Measurements from ENCODE around the gene DICER1. TPM values are rescaled to one million over a fixed set of nuclear protein-coding genes. Genes with fewer than 3 reads are reported as not detected.

The DICER1 gene
- total and polyA plus RNA-seq, 2 experiments from 2014 or later, result 21.4 to 59.2 TPM

DNA sequence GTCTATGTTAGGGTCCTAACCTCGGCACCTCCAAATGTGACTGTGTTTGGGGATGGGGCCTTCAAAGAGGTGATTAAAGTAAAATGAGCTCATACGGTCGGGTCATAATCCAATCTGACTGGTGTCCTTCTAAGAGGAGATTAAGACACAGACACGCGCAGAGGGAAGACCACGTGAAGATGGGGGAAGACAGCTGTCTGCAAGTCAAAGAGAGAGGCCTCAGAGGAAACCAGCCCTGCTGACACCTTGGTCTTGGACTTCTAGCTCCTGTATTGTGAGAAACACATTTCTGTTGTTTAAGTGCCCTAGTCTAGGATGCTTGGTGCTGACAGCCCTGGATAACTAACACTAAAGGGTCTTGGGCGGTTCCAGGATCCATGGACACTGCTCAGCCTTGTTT is 109.6 kb downstream of the DICER1 start:
- Histone ChIP-seq H3K4me2 (no peak overlapping the region), H2AFZ (no peak overlapping the region), H3K27me3 (ENCODE audit: insufficient read depth) (no peaks in the 10 kb centered on the region), H3K4me3 (no peak overlapping the region), H3K79me2 (replicated peaks; ENCODE audit: insufficient read depth) (no peaks in the 10 kb centered on the region), H3K27ac (ENCODE audit: low read depth) (no peak overlapping the region), H3K36me3 (ENCODE audit: insufficient read depth) (no peaks in the 10 kb centered on the region), H3K9me2 (ENCODE audit: insufficient read depth) (no peaks in the 10 kb centered on the region), H4K20me1 (replicated peaks; ENCODE audit: insufficient read depth) (no peaks in the 10 kb centered on the region), H3K4me1 (ENCODE audit: insufficient read depth) (no peaks in the 10 kb centered on the region), H3F3A (replicated peaks; ENCODE audit: low read depth) (no peaks in the 10 kb centered on the region)
- Mint-ChIP-seq H3K36me3 (ENCODE audit: low read depth) (no peaks in the 10 kb centered on the region; the same call in 2 of the 3 replicates), H3K4me1 (peaks cover 23% of the 10 kb centered on the region), H3K27me3 (ENCODE audit: insufficient read depth, low read depth, poor library complexity) (peaks cover 12% of the 10 kb centered on the region), H3K4me3 (no peak overlapping the region), H3K9me3 (no peaks in the 10 kb centered on the region; the same call in 2 of the 3 replicates), H3K27ac (no peak overlapping the region)
- DNase-seq (ENCODE audit: low spot score), result no peak
- no peak for ATAC-seq
- TF ChIP-seq ZNF114 (CRISPR knock-in tag; IDR thresholded peaks at IDR 0.05) (no peak), STAT1 (IDR thresholded peaks at IDR 0.05; ENCODE audit: unreplicated experiment) (no peak), EZH2 (IDR thresholded peaks at IDR 0.05; ENCODE audit: low read depth, unreplicated experiment) (no peak), EZH2phosphoT487 (IDR thresholded peaks at IDR 0.05; ENCODE audit: unreplicated experiment) (no peak)
- TF ChIP-seq, protein P1, sequence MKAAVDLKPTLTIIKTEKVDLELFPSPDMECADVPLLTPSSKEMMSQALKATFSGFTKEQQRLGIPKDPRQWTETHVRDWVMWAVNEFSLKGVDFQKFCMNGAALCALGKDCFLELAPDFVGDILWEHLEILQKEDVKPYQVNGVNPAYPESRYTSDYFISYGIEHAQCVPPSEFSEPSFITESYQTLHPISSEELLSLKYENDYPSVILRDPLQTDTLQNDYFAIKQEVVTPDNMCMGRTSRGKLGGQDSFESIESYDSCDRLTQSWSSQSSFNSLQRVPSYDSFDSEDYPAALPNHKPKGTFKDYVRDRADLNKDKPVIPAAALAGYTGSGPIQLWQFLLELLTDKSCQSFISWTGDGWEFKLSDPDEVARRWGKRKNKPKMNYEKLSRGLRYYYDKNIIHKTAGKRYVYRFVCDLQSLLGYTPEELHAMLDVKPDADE (IDR thresholded peaks at IDR 0.05), result no peak
- TF ChIP-seq, protein P2, sequence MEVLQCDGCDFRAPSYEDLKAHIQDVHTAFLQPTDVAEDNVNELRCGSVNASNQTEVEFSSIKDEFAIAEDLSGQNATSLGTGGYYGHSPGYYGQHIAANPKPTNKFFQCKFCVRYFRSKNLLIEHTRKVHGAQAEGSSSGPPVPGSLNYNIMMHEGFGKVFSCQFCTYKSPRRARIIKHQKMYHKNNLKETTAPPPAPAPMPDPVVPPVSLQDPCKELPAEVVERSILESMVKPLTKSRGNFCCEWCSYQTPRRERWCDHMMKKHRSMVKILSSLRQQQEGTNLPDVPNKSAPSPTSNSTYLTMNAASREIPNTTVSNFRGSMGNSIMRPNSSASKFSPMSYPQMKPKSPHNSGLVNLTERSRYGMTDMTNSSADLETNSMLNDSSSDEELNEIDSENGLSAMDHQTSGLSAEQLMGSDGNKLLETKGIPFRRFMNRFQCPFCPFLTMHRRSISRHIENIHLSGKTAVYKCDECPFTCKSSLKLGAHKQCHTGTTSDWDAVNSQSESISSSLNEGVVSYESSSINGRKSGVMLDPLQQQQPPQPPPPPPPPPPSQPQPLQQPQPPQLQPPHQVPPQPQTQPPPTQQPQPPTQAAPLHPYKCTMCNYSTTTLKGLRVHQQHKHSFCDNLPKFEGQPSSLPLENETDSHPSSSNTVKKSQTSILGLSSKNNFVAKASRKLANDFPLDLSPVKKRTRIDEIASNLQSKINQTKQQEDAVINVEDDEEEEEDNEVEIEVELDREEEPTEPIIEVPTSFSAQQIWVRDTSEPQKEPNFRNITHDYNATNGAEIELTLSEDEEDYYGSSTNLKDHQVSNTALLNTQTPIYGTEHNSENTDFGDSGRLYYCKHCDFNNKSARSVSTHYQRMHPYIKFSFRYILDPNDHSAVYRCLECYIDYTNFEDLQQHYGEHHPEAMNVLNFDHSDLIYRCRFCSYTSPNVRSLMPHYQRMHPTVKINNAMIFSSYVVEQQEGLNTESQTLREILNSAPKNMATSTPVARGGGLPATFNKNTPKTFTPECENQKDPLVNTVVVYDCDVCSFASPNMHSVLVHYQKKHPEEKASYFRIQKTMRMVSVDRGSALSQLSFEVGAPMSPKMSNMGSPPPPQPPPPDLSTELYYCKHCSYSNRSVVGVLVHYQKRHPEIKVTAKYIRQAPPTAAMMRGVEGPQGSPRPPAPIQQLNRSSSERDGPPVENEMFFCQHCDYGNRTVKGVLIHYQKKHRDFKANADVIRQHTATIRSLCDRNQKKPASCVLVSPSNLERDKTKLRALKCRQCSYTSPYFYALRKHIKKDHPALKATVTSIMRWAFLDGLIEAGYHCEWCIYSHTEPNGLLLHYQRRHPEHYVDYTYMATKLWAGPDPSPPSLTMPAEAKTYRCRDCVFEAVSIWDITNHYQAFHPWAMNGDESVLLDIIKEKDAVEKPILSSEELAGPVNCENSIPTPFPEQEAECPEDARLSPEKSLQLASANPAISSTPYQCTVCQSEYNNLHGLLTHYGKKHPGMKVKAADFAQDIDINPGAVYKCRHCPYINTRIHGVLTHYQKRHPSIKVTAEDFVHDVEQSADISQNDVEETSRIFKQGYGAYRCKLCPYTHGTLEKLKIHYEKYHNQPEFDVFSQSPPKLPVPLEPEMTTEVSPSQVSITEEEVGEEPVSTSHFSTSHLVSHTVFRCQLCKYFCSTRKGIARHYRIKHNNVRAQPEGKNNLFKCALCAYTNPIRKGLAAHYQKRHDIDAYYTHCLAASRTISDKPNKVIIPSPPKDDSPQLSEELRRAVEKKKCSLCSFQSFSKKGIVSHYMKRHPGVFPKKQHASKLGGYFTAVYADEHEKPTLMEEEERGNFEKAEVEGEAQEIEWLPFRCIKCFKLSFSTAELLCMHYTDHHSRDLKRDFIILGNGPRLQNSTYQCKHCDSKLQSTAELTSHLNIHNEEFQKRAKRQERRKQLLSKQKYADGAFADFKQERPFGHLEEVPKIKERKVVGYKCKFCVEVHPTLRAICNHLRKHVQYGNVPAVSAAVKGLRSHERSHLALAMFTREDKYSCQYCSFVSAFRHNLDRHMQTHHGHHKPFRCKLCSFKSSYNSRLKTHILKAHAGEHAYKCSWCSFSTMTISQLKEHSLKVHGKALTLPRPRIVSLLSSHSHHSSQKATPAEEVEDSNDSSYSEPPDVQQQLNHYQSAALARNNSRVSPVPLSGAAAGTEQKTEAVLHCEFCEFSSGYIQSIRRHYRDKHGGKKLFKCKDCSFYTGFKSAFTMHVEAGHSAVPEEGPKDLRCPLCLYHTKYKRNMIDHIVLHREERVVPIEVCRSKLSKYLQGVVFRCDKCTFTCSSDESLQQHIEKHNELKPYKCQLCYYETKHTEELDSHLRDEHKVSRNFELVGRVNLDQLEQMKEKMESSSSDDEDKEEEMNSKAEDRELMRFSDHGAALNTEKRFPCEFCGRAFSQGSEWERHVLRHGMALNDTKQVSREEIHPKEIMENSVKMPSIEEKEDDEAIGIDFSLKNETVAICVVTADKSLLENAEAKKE (CRISPR knock-in tag; IDR thresholded peaks at IDR 0.05), result no peak
